Measurements from ENCODE around the gene SDHAF1.
A peak's percentile ranks its signal among the peaks of the same experiment; 100 is the strongest.
"Not testable (repeated sequence)": the region's sequence is repeated elsewhere in the genome, so short reads cannot be mapped to it uniquely, and the experiment has no call there.

The SDHAF1 gene

GRCh38 chr19:35995048-35995993, at the start of gene SDHAF1:
Gene SDHAF1, plus strand, starts transcription at chr19:35995188. Its CDS starts 87 bp downstream, at chr19:35995275.
- Mint-ChIP-seq H3K4me1 (peaks cover 52% of the 10 kb centered on the region), H3K27me3 (no peaks in the 10 kb centered on the region), H3K27ac (peak within 1 kb of the TSS; percentile 93 to 96), H3K4me3 (peak within 1 kb of the TSS; percentile 91 to 94), H3K9me3 (no peaks in the 10 kb centered on the region)
- ATAC-seq: peak; percentile 89
- DNase-seq: peak; percentile 90 to 95

GRCh38 chr19:35946203-35946602, 48.8 kb upstream of the SDHAF1 start:
- DNase-seq (no peak), ATAC-seq (no peak)
- no peak overlapping the region for H3K27ac Mint-ChIP-seq
- H3K4me3 Mint-ChIP-seq: no peak overlapping the region
- H3K27me3 Mint-ChIP-seq: no peaks in the 10 kb centered on the region
- peaks cover 26% of the 10 kb centered on the region for H3K4me1 Mint-ChIP-seq
- no peaks in the 10 kb centered on the region for H3K9me3 Mint-ChIP-seq

GRCh38 chr19:35949131-35949530, 45.9 kb upstream of the SDHAF1 start:
- H3K27ac Mint-ChIP-seq: no peak overlapping the region
- DNase-seq (no peak), ATAC-seq (no peak)
- no peaks in the 10 kb centered on the region for H3K27me3 Mint-ChIP-seq
- peaks cover 48% of the 10 kb centered on the region for H3K4me1 Mint-ChIP-seq
- no peaks in the 10 kb centered on the region for H3K9me3 Mint-ChIP-seq
- H3K4me3 Mint-ChIP-seq: no peak overlapping the region

GRCh38 chr19:35955881-35956634, 38.9 kb upstream of the SDHAF1 start:
- ATAC-seq (no peak), DNase-seq (no peak)
- Mint-ChIP-seq H3K4me1 (peaks cover 70% of the 10 kb centered on the region), H3K27me3 (peaks cover 14% of the 10 kb centered on the region), H3K27ac (no peak overlapping the region), H3K9me3 (peaks cover 0 to 5% of the 10 kb centered on the region in 2 donors), H3K4me3 (no peak overlapping the region)

GRCh38 chr19:35957411-35957810, 37.6 kb upstream of the SDHAF1 start:
- H3K4me1 Mint-ChIP-seq: peaks cover 66% of the 10 kb centered on the region
- peaks cover 14% of the 10 kb centered on the region for H3K27me3 Mint-ChIP-seq
- H3K27ac Mint-ChIP-seq, H3K9me3 Mint-ChIP-seq, ATAC-seq, DNase-seq, H3K4me3 Mint-ChIP-seq: not testable (repeated sequence)

GRCh38 chr19:35958660-35959039, 36.3 kb upstream of the SDHAF1 start:
- peaks cover 53% of the 10 kb centered on the region for H3K4me1 Mint-ChIP-seq
- H3K27ac Mint-ChIP-seq: no peak overlapping the region
- H3K4me3 Mint-ChIP-seq: peak overlapping the region; percentile 70 to 73
- peaks cover 14% of the 10 kb centered on the region for H3K27me3 Mint-ChIP-seq
- ATAC-seq (no peak), DNase-seq (no peak)
- peaks cover 0 to 5% of the 10 kb centered on the region in 2 donors for H3K9me3 Mint-ChIP-seq

- Mint-ChIP-seq H3K27me3 (peaks cover 14% of the 10 kb centered on the region), H3K27ac (no peak overlapping the region), H3K4me3 (peak overlapping the region; percentile 61 to 67), H3K9me3 (peaks cover 0 to 5% of the 10 kb centered on the region in 2 donors), H3K4me1 (peaks cover 47% of the 10 kb centered on the region)
- DNase-seq (peak; percentile 61 to 70), ATAC-seq (peak; percentile 93)
Measured at GRCh38 chr19:35959040-35959967, 35.7 kb upstream of the SDHAF1 start.

- H3K4me3 Mint-ChIP-seq: peak overlapping the region; percentile 61 to 67
- H3K27ac Mint-ChIP-seq: no peak overlapping the region
- H3K4me1 Mint-ChIP-seq: peaks cover 43% of the 10 kb centered on the region
- DNase-seq: no peak
- H3K27me3 Mint-ChIP-seq: peaks cover 14% of the 10 kb centered on the region
- no peak for ATAC-seq
- H3K9me3 Mint-ChIP-seq: peaks cover 0 to 5% of the 10 kb centered on the region in 2 donors
Measured at GRCh38 chr19:35959968-35960320, 35.0 kb upstream of the SDHAF1 start.

GRCh38 chr19:35960432-35960972, 34.5 kb upstream of the SDHAF1 start:
- DNase-seq (no peak), ATAC-seq (no peak)
- peak overlapping the region; percentile 20 to 45 for H3K4me3 Mint-ChIP-seq
- peaks cover 38% of the 10 kb centered on the region for H3K4me1 Mint-ChIP-seq
- no peak overlapping the region for H3K27ac Mint-ChIP-seq
- peaks cover 0 to 5% of the 10 kb centered on the region in 2 donors for H3K9me3 Mint-ChIP-seq
- peaks cover 14% of the 10 kb centered on the region for H3K27me3 Mint-ChIP-seq

GRCh38 chr19:35963514-35963913, 31.5 kb upstream of the SDHAF1 start:
- no peak for DNase-seq
- Mint-ChIP-seq H3K9me3 (no peaks in the 10 kb centered on the region), H3K4me1 (peaks cover 24% of the 10 kb centered on the region), H3K27ac (no peak overlapping the region), H3K27me3 (peaks cover 20% of the 10 kb centered on the region), H3K4me3 (no peak overlapping the region)
- no peak for ATAC-seq

- DNase-seq (no peak), ATAC-seq (no peak)
- Mint-ChIP-seq H3K27ac (no peak overlapping the region), H3K27me3 (peaks cover 7% of the 10 kb centered on the region), H3K4me3 (no peak overlapping the region), H3K4me1 (peaks cover 7% of the 10 kb centered on the region), H3K9me3 (no peaks in the 10 kb centered on the region)
Measured at GRCh38 chr19:35966771-35967170, 28.2 kb upstream of the SDHAF1 start.

- DNase-seq (no peak), ATAC-seq (no peak)
- peaks cover 23% of the 10 kb centered on the region for H3K27me3 Mint-ChIP-seq
- H3K4me1 Mint-ChIP-seq: peaks cover 12% of the 10 kb centered on the region
- H3K4me3 Mint-ChIP-seq: no peak overlapping the region
- no peaks in the 10 kb centered on the region for H3K9me3 Mint-ChIP-seq
- H3K27ac Mint-ChIP-seq: no peak overlapping the region
Measured at GRCh38 chr19:35973487-35973886, 21.5 kb upstream of the SDHAF1 start.

GRCh38 chr19:35975608-35976214, 19.3 kb upstream of the SDHAF1 start:
- Mint-ChIP-seq H3K4me3 (no peak overlapping the region), H3K27me3 (peaks cover 33% of the 10 kb centered on the region), H3K4me1 (peaks cover 5% of the 10 kb centered on the region), H3K27ac (no peak overlapping the region), H3K9me3 (no peaks in the 10 kb centered on the region)
- ATAC-seq: no peak
- no peak for DNase-seq

- Mint-ChIP-seq H3K27me3 (peaks cover 41% of the 10 kb centered on the region), H3K9me3 (no peaks in the 10 kb centered on the region), H3K4me1 (peaks cover 5% of the 10 kb centered on the region), H3K27ac (no peak overlapping the region), H3K4me3 (no peak overlapping the region)
- ATAC-seq (peak; percentile 89), DNase-seq (peak; percentile 43 to 53)
Measured at GRCh38 chr19:35977446-35978222, 17.4 kb upstream of the SDHAF1 start.
